ENCODE results near the gene SSPN. TPM values are rescaled to one million over a fixed set of nuclear protein-coding genes. Genes with fewer than 3 reads are reported as not detected.

SSPN gene
- total RNA-seq, 1 experiment from 2014 or later: 0.21 TPM

DNA sequence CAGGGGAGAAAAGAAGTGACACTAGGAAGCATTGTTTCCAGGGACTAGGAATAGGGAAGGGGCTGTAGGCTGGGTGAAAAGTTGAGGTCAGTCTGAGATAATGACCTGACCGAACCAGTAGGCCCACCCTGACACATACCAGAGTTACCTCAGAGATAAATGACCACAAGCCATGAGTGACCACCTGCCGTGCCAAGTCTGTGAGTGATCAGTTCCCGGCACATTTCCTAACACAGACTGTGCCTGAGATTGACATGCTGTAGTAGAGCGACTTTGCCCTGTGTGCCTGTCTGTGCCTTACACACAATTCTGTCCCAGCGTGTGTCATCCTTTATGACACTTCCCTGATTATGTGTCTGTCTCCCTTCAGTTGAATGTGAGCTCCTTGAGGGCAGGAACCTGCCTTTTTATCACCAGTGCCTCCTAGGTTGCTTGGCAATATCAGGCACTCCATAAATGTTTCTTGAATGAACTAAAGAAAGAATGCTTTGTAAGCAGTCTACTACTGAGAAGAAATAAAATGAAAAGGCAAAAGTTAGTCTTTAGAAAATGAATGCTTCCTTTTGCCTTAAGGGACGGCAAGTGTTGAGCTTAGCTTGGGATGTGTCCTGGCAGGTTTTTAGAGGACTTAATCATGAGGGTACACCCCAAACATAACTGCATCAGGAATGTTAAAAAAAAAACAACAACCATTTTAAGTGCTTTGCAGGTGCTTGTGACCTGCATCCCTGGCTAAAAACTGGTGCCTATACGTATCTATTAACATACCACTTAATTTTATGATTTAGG, 9.6 kb upstream of the SSPN start:
- POLR2A ChIA-PET: interaction anchor here (0.5 to 2.4 kb wide), 12 partner anchors 9 to 217 kb away, joined by 3 to 8 read pairs (median 4); no protein-coding TSS in a partner anchor
- H3K27me3 Mint-ChIP-seq (ENCODE audit: insufficient read depth, unreplicated experiment): peaks cover 9% of the 10 kb centered on the region
- peaks cover 29% of the 10 kb centered on the region for H3K4me1 Mint-ChIP-seq (ENCODE audit: insufficient read depth, unreplicated experiment)
- H3K4me3 Mint-ChIP-seq (ENCODE audit: unreplicated experiment): no peak overlapping the region
- H3K9me3 Mint-ChIP-seq (ENCODE audit: unreplicated experiment): no peaks in the 10 kb centered on the region
- no TSS peak for BruUV-seq (replicated peaks)
- H3K27ac Mint-ChIP-seq (ENCODE audit: low read depth, unreplicated experiment): peak overlapping the region; percentile 53
- no peaks in the 10 kb centered on the region for H3K36me3 Mint-ChIP-seq (ENCODE audit: insufficient read depth, unreplicated experiment)
- CTCF ChIA-PET: interaction anchor here (0.7 kb wide), 1 partner anchor 58 kb away, joined by 5 read pairs; no protein-coding TSS in a partner anchor
- intact Hi-C loops (cut with micrococcal nuclease): loop anchor here (5.0 kb wide), 1 partner anchor 58 kb away; the partner anchor contains the start of gene BHLHE41
- peak; percentile 17 for DNase-seq (ENCODE audit: unreplicated experiment)
- TF ChIP-seq, protein P1, sequence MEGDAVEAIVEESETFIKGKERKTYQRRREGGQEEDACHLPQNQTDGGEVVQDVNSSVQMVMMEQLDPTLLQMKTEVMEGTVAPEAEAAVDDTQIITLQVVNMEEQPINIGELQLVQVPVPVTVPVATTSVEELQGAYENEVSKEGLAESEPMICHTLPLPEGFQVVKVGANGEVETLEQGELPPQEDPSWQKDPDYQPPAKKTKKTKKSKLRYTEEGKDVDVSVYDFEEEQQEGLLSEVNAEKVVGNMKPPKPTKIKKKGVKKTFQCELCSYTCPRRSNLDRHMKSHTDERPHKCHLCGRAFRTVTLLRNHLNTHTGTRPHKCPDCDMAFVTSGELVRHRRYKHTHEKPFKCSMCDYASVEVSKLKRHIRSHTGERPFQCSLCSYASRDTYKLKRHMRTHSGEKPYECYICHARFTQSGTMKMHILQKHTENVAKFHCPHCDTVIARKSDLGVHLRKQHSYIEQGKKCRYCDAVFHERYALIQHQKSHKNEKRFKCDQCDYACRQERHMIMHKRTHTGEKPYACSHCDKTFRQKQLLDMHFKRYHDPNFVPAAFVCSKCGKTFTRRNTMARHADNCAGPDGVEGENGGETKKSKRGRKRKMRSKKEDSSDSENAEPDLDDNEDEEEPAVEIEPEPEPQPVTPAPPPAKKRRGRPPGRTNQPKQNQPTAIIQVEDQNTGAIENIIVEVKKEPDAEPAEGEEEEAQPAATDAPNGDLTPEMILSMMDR (IDR thresholded peaks at IDR 0.05; ENCODE audit: unreplicated experiment): no peak

DNA sequence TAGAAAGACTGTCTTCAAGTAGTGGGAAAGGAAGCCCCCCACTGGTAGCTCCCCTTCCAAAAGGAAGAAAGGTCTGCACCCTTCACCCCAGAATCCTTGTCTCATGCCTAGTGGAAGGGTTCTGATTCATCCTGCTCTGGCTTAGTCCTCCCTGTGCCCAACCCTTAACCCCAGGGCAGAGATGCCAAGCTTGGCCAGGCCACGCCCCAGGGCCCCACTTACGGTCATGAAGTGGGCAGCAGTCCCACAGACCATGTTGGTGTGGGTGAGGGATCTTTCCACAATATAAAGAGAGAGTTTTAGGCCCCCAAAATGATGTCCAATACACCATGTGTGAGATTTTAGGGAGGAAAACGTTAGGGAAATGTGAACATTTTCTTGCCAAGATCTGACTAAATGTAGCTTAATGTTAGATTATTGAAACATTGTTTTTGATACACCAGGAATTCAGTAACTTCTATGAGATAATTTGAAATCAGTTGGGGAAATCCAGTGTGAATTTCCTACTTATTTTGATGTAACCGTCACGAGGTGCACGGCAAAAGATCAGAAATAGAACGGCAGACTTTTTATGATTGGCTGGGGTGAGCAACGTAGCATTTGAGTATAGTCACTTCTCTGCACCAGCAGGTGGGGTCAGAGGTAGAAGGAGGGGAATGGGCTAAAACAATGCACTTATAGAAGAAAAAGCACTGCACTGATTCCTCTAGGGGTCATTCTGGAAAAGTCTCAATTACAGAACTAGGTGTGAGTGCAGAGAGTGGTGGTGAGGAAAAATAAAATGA, 8.2 kb upstream of the SSPN start:
- intact Hi-C loops (cut with micrococcal nuclease): loop anchor here (5.0 kb wide), 1 partner anchor 60 kb away; the partner anchor contains the start of gene BHLHE41
- TF ChIP-seq, protein P1 (IDR thresholded peaks at IDR 0.05; ENCODE audit: unreplicated experiment): no peak
- ChIA-PET POLR2A (interaction anchor here (0.6 to 2.8 kb wide), 9 partner anchors 18 to 132 kb away, joined by 3 to 8 read pairs (median 6); no protein-coding TSS in a partner anchor), CTCF (interaction anchor here (0.7 to 1.4 kb wide), 2 partner anchors 28 to 60 kb away, joined by 3 read pairs; no protein-coding TSS in a partner anchor)
- peak; percentile 34 for DNase-seq (ENCODE audit: unreplicated experiment)
- Mint-ChIP-seq H3K9me3 (ENCODE audit: unreplicated experiment) (no peaks in the 10 kb centered on the region), H3K4me1 (ENCODE audit: insufficient read depth, unreplicated experiment) (peaks cover 29% of the 10 kb centered on the region), H3K27ac (ENCODE audit: low read depth, unreplicated experiment) (no peak overlapping the region), H3K4me3 (ENCODE audit: unreplicated experiment) (no peak overlapping the region), H3K27me3 (ENCODE audit: insufficient read depth, unreplicated experiment) (no peaks in the 10 kb centered on the region), H3K36me3 (ENCODE audit: insufficient read depth, unreplicated experiment) (no peaks in the 10 kb centered on the region)
- no TSS peak for BruUV-seq (replicated peaks)

DNA sequence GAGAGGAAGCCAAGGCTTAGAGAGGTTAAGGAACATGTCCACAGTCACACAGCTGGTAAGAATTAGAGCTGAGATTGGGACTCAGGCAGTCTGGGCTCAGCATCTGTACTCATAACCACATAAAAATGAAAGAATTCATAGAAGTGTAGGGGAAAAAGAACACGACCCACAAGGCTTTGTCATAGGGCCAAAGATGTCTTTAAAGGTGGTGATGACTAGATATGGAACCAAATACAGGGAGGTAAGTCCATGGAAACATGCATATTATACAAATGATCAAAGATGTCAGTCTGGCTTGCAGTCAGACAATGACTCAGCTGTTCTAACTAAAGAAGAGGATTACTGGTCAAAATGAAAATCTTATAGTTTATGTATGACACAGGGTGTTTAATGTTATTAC, 7.2 kb upstream of the SSPN start:
- CTCF ChIA-PET: no interaction called here

More for the DNA sequence above, 7.2 kb upstream of the SSPN start:
- Mint-ChIP-seq H3K36me3 (ENCODE audit: insufficient read depth, unreplicated experiment) (no peaks in the 10 kb centered on the region), H3K4me1 (ENCODE audit: insufficient read depth, unreplicated experiment) (peaks cover 29% of the 10 kb centered on the region), H3K4me3 (ENCODE audit: unreplicated experiment) (no peak overlapping the region), H3K27me3 (ENCODE audit: insufficient read depth, unreplicated experiment) (no peaks in the 10 kb centered on the region), H3K27ac (ENCODE audit: low read depth, unreplicated experiment) (no peak overlapping the region), H3K9me3 (ENCODE audit: unreplicated experiment) (no peaks in the 10 kb centered on the region)
- BruUV-seq (replicated peaks): no TSS peak
- peak; percentile 19 for DNase-seq (ENCODE audit: unreplicated experiment)
- intact Hi-C loops (cut with micrococcal nuclease): loop anchor here (5.0 kb wide), 1 partner anchor 61 kb away; the partner anchor contains the start of gene BHLHE41
- POLR2A ChIA-PET: interaction anchor here (2.8 kb wide), 1 partner anchor 17 kb away, joined by 7 read pairs; no protein-coding TSS in a partner anchor
- TF ChIP-seq, protein P1 (IDR thresholded peaks at IDR 0.05; ENCODE audit: unreplicated experiment): no peak

Data from MCF 10A (cell line).